Measurements from ENCODE around the gene ABCA2. TPM values are rescaled to one million over a fixed set of nuclear protein-coding genes. Genes with fewer than 3 reads are reported as not detected.

ABCA2 gene
- total and polyA plus RNA-seq, 9 of the 15 experiments (the other 6 are each of a cell fraction or from before 2014, with no cell fraction given): 0.69 to 16.3 (median 6.1) TPM; not detected in 2

DNA sequence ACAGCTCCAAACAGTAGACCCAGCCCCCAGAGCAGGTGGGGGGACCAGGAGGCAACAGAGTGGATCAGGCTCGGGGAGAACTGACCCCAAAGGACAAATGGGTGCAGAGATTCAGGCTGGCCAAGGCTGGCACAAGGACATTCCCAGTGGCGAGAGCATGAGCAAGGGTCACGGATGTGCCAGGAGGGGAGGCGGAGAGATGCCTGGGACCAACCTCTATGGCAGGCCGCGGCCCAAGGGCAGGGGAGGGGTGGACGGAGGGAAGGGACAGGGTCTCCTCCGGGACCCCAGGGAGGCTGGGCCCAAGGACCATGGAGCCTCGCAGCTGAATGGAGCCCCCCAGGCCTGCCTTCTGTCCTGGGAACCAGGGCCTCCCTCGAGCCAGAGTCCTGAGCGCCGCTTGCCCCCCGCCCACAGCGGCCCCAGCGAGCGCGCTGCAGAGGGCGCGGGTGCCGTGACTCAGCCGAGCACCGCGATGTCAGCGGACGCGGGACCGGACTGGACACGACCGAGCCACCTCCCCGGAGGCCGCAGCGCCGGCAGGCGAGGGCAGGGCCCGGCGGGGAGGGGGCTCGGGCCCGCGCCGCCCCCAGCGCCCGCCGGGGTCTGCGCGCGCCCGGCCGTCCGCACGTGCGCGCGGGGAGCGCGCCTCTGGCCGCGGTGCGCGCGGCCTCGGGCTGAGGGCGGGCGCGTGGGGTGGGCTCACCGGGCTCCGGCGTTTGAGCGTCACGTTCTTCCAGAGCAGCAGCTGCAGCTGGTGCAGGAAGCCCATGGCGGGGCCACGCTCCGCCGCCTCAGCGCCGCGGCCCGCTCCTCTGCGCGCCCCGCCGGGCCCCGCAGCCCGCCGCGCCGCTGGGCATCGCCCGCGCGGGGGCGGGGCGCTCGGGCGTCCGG, at the start of gene ABCA2 (continued):
- TF ChIP-seq, protein P1, sequence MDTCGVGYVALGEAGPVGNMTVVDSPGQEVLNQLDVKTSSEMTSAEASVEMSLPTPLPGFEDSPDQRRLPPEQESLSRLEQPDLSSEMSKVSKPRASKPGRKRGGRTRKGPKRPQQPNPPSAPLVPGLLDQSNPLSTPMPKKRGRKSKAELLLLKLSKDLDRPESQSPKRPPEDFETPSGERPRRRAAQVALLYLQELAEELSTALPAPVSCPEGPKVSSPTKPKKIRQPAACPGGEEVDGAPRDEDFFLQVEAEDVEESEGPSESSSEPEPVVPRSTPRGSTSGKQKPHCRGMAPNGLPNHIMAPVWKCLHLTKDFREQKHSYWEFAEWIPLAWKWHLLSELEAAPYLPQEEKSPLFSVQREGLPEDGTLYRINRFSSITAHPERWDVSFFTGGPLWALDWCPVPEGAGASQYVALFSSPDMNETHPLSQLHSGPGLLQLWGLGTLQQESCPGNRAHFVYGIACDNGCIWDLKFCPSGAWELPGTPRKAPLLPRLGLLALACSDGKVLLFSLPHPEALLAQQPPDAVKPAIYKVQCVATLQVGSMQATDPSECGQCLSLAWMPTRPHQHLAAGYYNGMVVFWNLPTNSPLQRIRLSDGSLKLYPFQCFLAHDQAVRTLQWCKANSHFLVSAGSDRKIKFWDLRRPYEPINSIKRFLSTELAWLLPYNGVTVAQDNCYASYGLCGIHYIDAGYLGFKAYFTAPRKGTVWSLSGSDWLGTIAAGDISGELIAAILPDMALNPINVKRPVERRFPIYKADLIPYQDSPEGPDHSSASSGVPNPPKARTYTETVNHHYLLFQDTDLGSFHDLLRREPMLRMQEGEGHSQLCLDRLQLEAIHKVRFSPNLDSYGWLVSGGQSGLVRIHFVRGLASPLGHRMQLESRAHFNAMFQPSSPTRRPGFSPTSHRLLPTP (IDR thresholded peaks at IDR 0.05; ENCODE audit: borderline replicate concordance, extremely low read depth, insufficient read length): no peak
- TF ChIP-seq ILF3 (IDR thresholded peaks at IDR 0.05; ENCODE audit: borderline replicate concordance) (no peak), CREB1 (IDR thresholded peaks at IDR 0.05) (no peak), CREB1 (CRISPR knock-in tag; IDR thresholded peaks at IDR 0.05) (0 out of 2 replicates have a peak, but pooled peaks have one; percentile 47), ZNF121 (CRISPR knock-in tag; conservative IDR thresholded peaks at IDR 0.05) (no peak), HDAC6 (IDR thresholded peaks at IDR 0.05; ENCODE audit: low read depth, low read length) (no peak), ZFP1 (CRISPR knock-in tag; IDR thresholded peaks at IDR 0.05) (no peak), SPI1 (IDR thresholded peaks at IDR 0.05; ENCODE audit: borderline replicate concordance, low read depth, low read length) (no peak), NONO (IDR thresholded peaks at IDR 0.05; ENCODE audit: low read depth in 2 of 2, low read length in 1 of 2) (no peak), SMARCA4 (IDR thresholded peaks at IDR 0.05) (no peak), ZNF778 (CRISPR knock-in tag; IDR thresholded peaks at IDR 0.05) (no peak), NUFIP1 (IDR thresholded peaks at IDR 0.05; ENCODE audit: partially characterized antibody) (no peak), ZNF507 (tag; conservative IDR thresholded peaks at IDR 0.05) (no peak)
- TF ChIP-seq, protein P2, sequence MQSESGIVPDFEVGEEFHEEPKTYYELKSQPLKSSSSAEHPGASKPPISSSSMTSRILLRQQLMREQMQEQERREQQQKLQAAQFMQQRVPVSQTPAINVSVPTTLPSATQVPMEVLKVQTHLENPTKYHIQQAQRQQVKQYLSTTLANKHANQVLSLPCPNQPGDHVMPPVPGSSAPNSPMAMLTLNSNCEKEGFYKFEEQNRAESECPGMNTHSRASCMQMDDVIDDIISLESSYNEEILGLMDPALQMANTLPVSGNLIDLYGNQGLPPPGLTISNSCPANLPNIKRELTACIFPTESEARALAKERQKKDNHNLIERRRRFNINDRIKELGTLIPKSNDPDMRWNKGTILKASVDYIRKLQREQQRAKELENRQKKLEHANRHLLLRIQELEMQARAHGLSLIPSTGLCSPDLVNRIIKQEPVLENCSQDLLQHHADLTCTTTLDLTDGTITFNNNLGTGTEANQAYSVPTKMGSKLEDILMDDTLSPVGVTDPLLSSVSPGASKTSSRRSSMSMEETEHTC (IDR thresholded peaks at IDR 0.05): no peak
- TF ChIP-seq, protein P3, sequence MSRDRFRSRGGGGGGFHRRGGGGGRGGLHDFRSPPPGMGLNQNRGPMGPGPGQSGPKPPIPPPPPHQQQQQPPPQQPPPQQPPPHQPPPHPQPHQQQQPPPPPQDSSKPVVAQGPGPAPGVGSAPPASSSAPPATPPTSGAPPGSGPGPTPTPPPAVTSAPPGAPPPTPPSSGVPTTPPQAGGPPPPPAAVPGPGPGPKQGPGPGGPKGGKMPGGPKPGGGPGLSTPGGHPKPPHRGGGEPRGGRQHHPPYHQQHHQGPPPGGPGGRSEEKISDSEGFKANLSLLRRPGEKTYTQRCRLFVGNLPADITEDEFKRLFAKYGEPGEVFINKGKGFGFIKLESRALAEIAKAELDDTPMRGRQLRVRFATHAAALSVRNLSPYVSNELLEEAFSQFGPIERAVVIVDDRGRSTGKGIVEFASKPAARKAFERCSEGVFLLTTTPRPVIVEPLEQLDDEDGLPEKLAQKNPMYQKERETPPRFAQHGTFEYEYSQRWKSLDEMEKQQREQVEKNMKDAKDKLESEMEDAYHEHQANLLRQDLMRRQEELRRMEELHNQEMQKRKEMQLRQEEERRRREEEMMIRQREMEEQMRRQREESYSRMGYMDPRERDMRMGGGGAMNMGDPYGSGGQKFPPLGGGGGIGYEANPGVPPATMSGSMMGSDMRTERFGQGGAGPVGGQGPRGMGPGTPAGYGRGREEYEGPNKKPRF (IDR thresholded peaks at IDR 0.05; ENCODE audit: low read depth, low read length): no peak
- TF ChIP-seq, protein P4, sequence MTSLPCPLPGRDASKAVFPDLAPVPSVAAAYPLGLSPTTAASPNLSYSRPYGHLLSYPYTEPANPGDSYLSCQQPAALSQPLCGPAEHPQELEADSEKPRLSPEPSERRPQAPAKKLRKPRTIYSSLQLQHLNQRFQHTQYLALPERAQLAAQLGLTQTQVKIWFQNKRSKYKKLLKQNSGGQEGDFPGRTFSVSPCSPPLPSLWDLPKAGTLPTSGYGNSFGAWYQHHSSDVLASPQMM (CRISPR knock-in tag; IDR thresholded peaks at IDR 0.05): no peak
- TF ChIP-seq, protein P5, sequence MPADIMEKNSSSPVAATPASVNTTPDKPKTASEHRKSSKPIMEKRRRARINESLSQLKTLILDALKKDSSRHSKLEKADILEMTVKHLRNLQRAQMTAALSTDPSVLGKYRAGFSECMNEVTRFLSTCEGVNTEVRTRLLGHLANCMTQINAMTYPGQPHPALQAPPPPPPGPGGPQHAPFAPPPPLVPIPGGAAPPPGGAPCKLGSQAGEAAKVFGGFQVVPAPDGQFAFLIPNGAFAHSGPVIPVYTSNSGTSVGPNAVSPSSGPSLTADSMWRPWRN (IDR thresholded peaks at IDR 0.05; ENCODE audit: low read depth): no peak
- TF ChIP-seq, protein P6, sequence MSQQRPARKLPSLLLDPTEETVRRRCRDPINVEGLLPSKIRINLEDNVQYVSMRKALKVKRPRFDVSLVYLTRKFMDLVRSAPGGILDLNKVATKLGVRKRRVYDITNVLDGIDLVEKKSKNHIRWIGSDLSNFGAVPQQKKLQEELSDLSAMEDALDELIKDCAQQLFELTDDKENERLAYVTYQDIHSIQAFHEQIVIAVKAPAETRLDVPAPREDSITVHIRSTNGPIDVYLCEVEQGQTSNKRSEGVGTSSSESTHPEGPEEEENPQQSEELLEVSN (IDR thresholded peaks at IDR 0.05; ENCODE audit: borderline replicate concordance in 1 of 2, extremely low read depth in 1 of 2, insufficient read depth in 1 of 2, insufficient read length in 1 of 2, low read depth in 1 of 2, low read length in 1 of 2, poor library complexity in 1 of 2, severe bottlenecking in 1 of 2): peak; percentile 39 to 82
